ENCODE results near the gene MED13L.

Gene MED13L

GRCh38 chr12:116055895-116056607, 221.4 kb downstream of the MED13L start:
- H3K9ac ChIP-seq (ENCODE audit: low read depth, low read length): no peak overlapping the region
- H3K4me1 ChIP-seq (ENCODE audit: control insufficient read depth, insufficient read depth, low read length): no peaks in the 10 kb centered on the region; the same call in 1 of the 2 replicates
- H3K4me3 ChIP-seq (ENCODE audit: low read depth, low read length): no peak overlapping the region
- no peak overlapping the region for H3K27ac ChIP-seq (ENCODE audit: low read depth, low read length)
- no peaks in the 10 kb centered on the region for H3K9me3 ChIP-seq (ENCODE audit: control insufficient read depth, insufficient read depth, low read length)
- no peaks in the 10 kb centered on the region for H3K27me3 ChIP-seq (ENCODE audit: control insufficient read depth, insufficient read depth, low read length)
- no peaks in the 10 kb centered on the region for H3K36me3 ChIP-seq (ENCODE audit: control insufficient read depth, insufficient read depth, low read length)

GRCh38 chr12:116054280-116054679, 223.2 kb downstream of the MED13L start:
- Histone ChIP-seq H3K27ac (ENCODE audit: low read depth, low read length) (no peak overlapping the region), H3K36me3 (ENCODE audit: control insufficient read depth, insufficient read depth, low read length) (no peaks in the 10 kb centered on the region), H3K9ac (ENCODE audit: low read depth, low read length) (no peak overlapping the region), H3K9me3 (ENCODE audit: control insufficient read depth, insufficient read depth, low read length) (no peaks in the 10 kb centered on the region), H3K4me1 (ENCODE audit: control insufficient read depth, insufficient read depth, low read length) (no peaks in the 10 kb centered on the region; the same call in 1 of the 2 replicates), H3K27me3 (ENCODE audit: control insufficient read depth, insufficient read depth, low read length) (no peaks in the 10 kb centered on the region), H3K4me3 (ENCODE audit: low read depth, low read length) (no peak overlapping the region)

GRCh38 chr12:116053479-116054200, 223.9 kb downstream of the MED13L start:
- Histone ChIP-seq H3K27me3 (ENCODE audit: control insufficient read depth, insufficient read depth, low read length) (no peaks in the 10 kb centered on the region), H3K36me3 (ENCODE audit: control insufficient read depth, insufficient read depth, low read length) (no peaks in the 10 kb centered on the region), H3K9ac (ENCODE audit: low read depth, low read length) (no peak overlapping the region), H3K4me1 (ENCODE audit: control insufficient read depth, insufficient read depth, low read length) (no peaks in the 10 kb centered on the region; the same call in 1 of the 2 replicates), H3K4me3 (ENCODE audit: low read depth, low read length) (no peak overlapping the region), H3K27ac (ENCODE audit: low read depth, low read length) (no peak overlapping the region), H3K9me3 (ENCODE audit: control insufficient read depth, insufficient read depth, low read length) (no peaks in the 10 kb centered on the region)

GRCh38 chr12:116050275-116050674, 227.2 kb downstream of the MED13L start:
- H3K36me3 ChIP-seq (ENCODE audit: control insufficient read depth, insufficient read depth, low read length): no peaks in the 10 kb centered on the region
- H3K9ac ChIP-seq (ENCODE audit: low read depth, low read length): no peak overlapping the region
- no peak overlapping the region for H3K4me3 ChIP-seq (ENCODE audit: low read depth, low read length)
- no peak overlapping the region for H3K27ac ChIP-seq (ENCODE audit: low read depth, low read length)
- no peaks in the 10 kb centered on the region for H3K27me3 ChIP-seq (ENCODE audit: control insufficient read depth, insufficient read depth, low read length)
- H3K9me3 ChIP-seq (ENCODE audit: control insufficient read depth, insufficient read depth, low read length): no peaks in the 10 kb centered on the region
- no peaks in the 10 kb centered on the region; the same call in 1 of the 2 replicates for H3K4me1 ChIP-seq (ENCODE audit: control insufficient read depth, insufficient read depth, low read length)

GRCh38 chr12:116048879-116049278, 228.6 kb downstream of the MED13L start:
- no peak overlapping the region for H3K27ac ChIP-seq (ENCODE audit: low read depth, low read length)
- no peaks in the 10 kb centered on the region; the same call in 1 of the 2 replicates for H3K4me1 ChIP-seq (ENCODE audit: control insufficient read depth, insufficient read depth, low read length)
- no peak overlapping the region for H3K9ac ChIP-seq (ENCODE audit: low read depth, low read length)
- H3K27me3 ChIP-seq (ENCODE audit: control insufficient read depth, insufficient read depth, low read length): no peaks in the 10 kb centered on the region
- no peaks in the 10 kb centered on the region for H3K36me3 ChIP-seq (ENCODE audit: control insufficient read depth, insufficient read depth, low read length)
- H3K4me3 ChIP-seq (ENCODE audit: low read depth, low read length): no peak overlapping the region
- H3K9me3 ChIP-seq (ENCODE audit: control insufficient read depth, insufficient read depth, low read length): no peaks in the 10 kb centered on the region

- no peak overlapping the region for H3K27ac ChIP-seq (ENCODE audit: low read depth, low read length)
- no peaks in the 10 kb centered on the region for H3K36me3 ChIP-seq (ENCODE audit: control insufficient read depth, insufficient read depth, low read length)
- no peaks in the 10 kb centered on the region for H3K9me3 ChIP-seq (ENCODE audit: control insufficient read depth, insufficient read depth, low read length)
- H3K4me1 ChIP-seq (ENCODE audit: control insufficient read depth, insufficient read depth, low read length): no peaks in the 10 kb centered on the region
- no peaks in the 10 kb centered on the region for H3K27me3 ChIP-seq (ENCODE audit: control insufficient read depth, insufficient read depth, low read length)
- no peak overlapping the region for H3K4me3 ChIP-seq (ENCODE audit: low read depth, low read length)
- no peak overlapping the region for H3K9ac ChIP-seq (ENCODE audit: low read depth, low read length)
These were observed 231.5 kb downstream of the MED13L start for GRCh38 chr12:116046039-116046438.

- no peak overlapping the region for H3K9ac ChIP-seq (ENCODE audit: low read depth, low read length)
- no peak overlapping the region for H3K4me3 ChIP-seq (ENCODE audit: low read depth, low read length)
- H3K9me3 ChIP-seq (ENCODE audit: control insufficient read depth, insufficient read depth, low read length): no peaks in the 10 kb centered on the region
- H3K27me3 ChIP-seq (ENCODE audit: control insufficient read depth, insufficient read depth, low read length): no peaks in the 10 kb centered on the region
- no peak overlapping the region for H3K27ac ChIP-seq (ENCODE audit: low read depth, low read length)
- no peaks in the 10 kb centered on the region for H3K4me1 ChIP-seq (ENCODE audit: control insufficient read depth, insufficient read depth, low read length)
- no peaks in the 10 kb centered on the region for H3K36me3 ChIP-seq (ENCODE audit: control insufficient read depth, insufficient read depth, low read length)
These were observed 232.3 kb downstream of the MED13L start for GRCh38 chr12:116045150-116045549.

GRCh38 chr12:116043659-116044535, 233.6 kb downstream of the MED13L start:
- Histone ChIP-seq H3K27me3 (ENCODE audit: control insufficient read depth, insufficient read depth, low read length) (no peaks in the 10 kb centered on the region), H3K4me3 (ENCODE audit: low read depth, low read length) (no peak overlapping the region), H3K9me3 (ENCODE audit: control insufficient read depth, insufficient read depth, low read length) (no peaks in the 10 kb centered on the region), H3K4me1 (ENCODE audit: control insufficient read depth, insufficient read depth, low read length) (no peaks in the 10 kb centered on the region), H3K27ac (ENCODE audit: low read depth, low read length) (peak overlapping the region; percentile 11), H3K36me3 (ENCODE audit: control insufficient read depth, insufficient read depth, low read length) (no peaks in the 10 kb centered on the region), H3K9ac (ENCODE audit: low read depth, low read length) (no peak overlapping the region)

GRCh38 chr12:116040402-116040801, 237.1 kb downstream of the MED13L start:
- H3K27me3 ChIP-seq (ENCODE audit: control insufficient read depth, insufficient read depth, low read length): no peaks in the 10 kb centered on the region
- no peak overlapping the region for H3K4me3 ChIP-seq (ENCODE audit: low read depth, low read length)
- H3K4me1 ChIP-seq (ENCODE audit: control insufficient read depth, insufficient read depth, low read length): no peaks in the 10 kb centered on the region
- no peaks in the 10 kb centered on the region for H3K9me3 ChIP-seq (ENCODE audit: control insufficient read depth, insufficient read depth, low read length)
- H3K9ac ChIP-seq (ENCODE audit: low read depth, low read length): no peak overlapping the region
- no peak overlapping the region for H3K27ac ChIP-seq (ENCODE audit: low read depth, low read length)
- H3K36me3 ChIP-seq (ENCODE audit: control insufficient read depth, insufficient read depth, low read length): no peaks in the 10 kb centered on the region

GRCh38 chr12:116039081-116039480, 238.4 kb downstream of the MED13L start:
- Histone ChIP-seq H3K4me1 (ENCODE audit: control insufficient read depth, insufficient read depth, low read length) (no peaks in the 10 kb centered on the region), H3K9ac (ENCODE audit: low read depth, low read length) (no peak overlapping the region), H3K27me3 (ENCODE audit: control insufficient read depth, insufficient read depth, low read length) (no peaks in the 10 kb centered on the region), H3K36me3 (ENCODE audit: control insufficient read depth, insufficient read depth, low read length) (no peaks in the 10 kb centered on the region), H3K4me3 (ENCODE audit: low read depth, low read length) (no peak overlapping the region), H3K27ac (ENCODE audit: low read depth, low read length) (no peak overlapping the region), H3K9me3 (ENCODE audit: control insufficient read depth, insufficient read depth, low read length) (no peaks in the 10 kb centered on the region)

Data from HUES48 (cell line).